Neural cell (in vitro differentiated cells): ENCODE data around the gene TSSK6. TPM values are rescaled to one million over a fixed set of nuclear protein-coding genes. Genes with fewer than 3 reads are reported as not detected.

Experiments used
- H2AFZ ChIP-seq: fragments of 200-600, 300-800 bp; sonication (generic), shearing (Covaris generic); 2 replicates; pipeline ENCODE4 v1.6.0; 2014; ENCODE audit warnings: low read depth, mild to moderate bottlenecking, antibody characterized with exemption, low read length, moderate library complexity
- H3F3A ChIP-seq: fragments of 200-600 bp; shearing (Covaris generic); 2 replicates; pipeline ENCODE4 v1.6.1; 2016; ENCODE audit warnings: mild to moderate bottlenecking, moderate library complexity, mixed read lengths, antibody characterized with exemption, low read length; ENCODE audit not compliant: insufficient read depth, poor library complexity, severe bottlenecking
- H3K27ac ChIP-seq: fragments of 200-600, 300-800 bp; sonication (generic), shearing (Covaris generic); 2 replicates; pipeline ENCODE4 v1.5.1; 2014; ENCODE audit warnings: mild to moderate bottlenecking, low read length, moderate library complexity
- H3K27me3 ChIP-seq: fragments of 300-800, 200-600 bp; sonication (generic), shearing (Covaris generic); 2 replicates; pipeline ENCODE4 v1.6.0; 2014; ENCODE audit warnings: mild to moderate bottlenecking, low read depth, low read length, moderate library complexity; ENCODE audit not compliant: insufficient read depth
- H3K36me3 ChIP-seq: fragments of 300-800, 200-600 bp; sonication (generic), shearing (Covaris generic); 2 replicates; pipeline ENCODE4 v1.5.1; 2014; ENCODE audit warnings: mild to moderate bottlenecking, antibody characterized with exemption, low read length, moderate library complexity; ENCODE audit not compliant: insufficient read depth
- H3K4me2 ChIP-seq: fragments of 300-800, 200-600 bp; sonication (generic), shearing (Covaris generic); 2 replicates; pipeline ENCODE4 v1.6.0; 2014; ENCODE audit warnings: mild to moderate bottlenecking, low read length
- H3K4me3 ChIP-seq: fragments of 300-800, 200-600 bp; sonication (generic), shearing (Covaris generic); 2 replicates; pipeline ENCODE4 v1.5.1; 2014; ENCODE audit warnings: mild to moderate bottlenecking, low read length, moderate library complexity
- H3K79me2 ChIP-seq: fragments of 200-600 bp; shearing (Covaris generic); replicated peaks from 2 replicates; pipeline ENCODE4 v1.6.0; 2014; ENCODE audit warnings: mild to moderate bottlenecking, low read length, moderate library complexity; ENCODE audit not compliant: insufficient read depth
- H3K9ac ChIP-seq: fragments of 300-800, 200-600 bp; sonication (generic), shearing (Covaris generic); 2 replicates; pipeline ENCODE4 v1.6.1; 2016; ENCODE audit warnings: mild to moderate bottlenecking, low read length, mixed read lengths
- H3K9me2 ChIP-seq: fragments of 200-600 bp; shearing (Covaris generic); 2 replicates; pipeline ENCODE4 v1.6.1; 2016; ENCODE audit warnings: mild to moderate bottlenecking, low read length, mixed read lengths; ENCODE audit not compliant: insufficient read depth
- H3K9me3 ChIP-seq: fragments of 200-600, 300-800 bp; sonication (generic), shearing (Covaris generic); 2 replicates; pipeline ENCODE4 v1.6.1; 2016; ENCODE audit warnings: mild to moderate bottlenecking, mixed run types, low read length, moderate library complexity, mixed read lengths
- H4K20me1 ChIP-seq: fragments of 200-600 bp; shearing (Covaris generic); 2 replicates; pipeline ENCODE4 v1.6.1; 2016; ENCODE audit warnings: mild to moderate bottlenecking, mixed run types; ENCODE audit not compliant: insufficient read depth
- CTCF ChIP-seq: fragments of 450-650 bp; IDR thresholded peaks from 2 replicates; pipeline ENCODE4 v1.5.1; 2014; ENCODE audit warnings: antibody characterized with exemption, mild to moderate bottlenecking, moderate library complexity; ENCODE audit not compliant: poor library complexity, severe bottlenecking
- EP300 ChIP-seq: fragments of 450-650 bp; conservative IDR thresholded peaks from 2 replicates; pipeline ENCODE4 v1.6.1; 2014; ENCODE audit warnings: antibody characterized with exemption, mild to moderate bottlenecking, moderate library complexity; ENCODE audit not compliant: poor library complexity, severe bottlenecking
- EZH2 ChIP-seq: fragments of 200-600, 300-800 bp; shearing (Covaris generic), sonication (generic); IDR thresholded peaks from 2 replicates; pipeline ENCODE4 v1.6.1; 2014; ENCODE audit warnings: antibody characterized with exemption, low read length, borderline replicate concordance, mild to moderate bottlenecking; ENCODE audit not compliant: insufficient read depth, poor library complexity, severe bottlenecking
- MXI1 ChIP-seq: fragments of 450-650 bp; conservative IDR thresholded peaks from 2 replicates; pipeline ENCODE4 v1.6.1; 2014; ENCODE audit warnings: antibody characterized with exemption, mild to moderate bottlenecking; ENCODE audit not compliant: poor library complexity, severe bottlenecking
- POLR2AphosphoS5 ChIP-seq: IDR thresholded peaks from 2 replicates; pipeline ENCODE4 v1.6.1; 2012
- RAD21 ChIP-seq: fragments of 450-650 bp; conservative IDR thresholded peaks from 2 replicates; pipeline ENCODE4 v1.6.1; 2014; ENCODE audit warnings: antibody characterized with exemption, mild to moderate bottlenecking, moderate library complexity
- REST ChIP-seq: IDR thresholded peaks from 2 replicates; pipeline ENCODE4 v1.6.1; 2012; ENCODE audit warnings: borderline replicate concordance
- SMC3 ChIP-seq: fragments of 450-650 bp; conservative IDR thresholded peaks from 2 replicates; pipeline ENCODE4 v1.6.1; 2014; ENCODE audit warnings: antibody characterized with exemption, mild to moderate bottlenecking, moderate library complexity; ENCODE audit not compliant: poor library complexity
- TAF1 ChIP-seq: IDR thresholded peaks from 2 replicates; pipeline ENCODE4 v1.6.1; 2012; ENCODE audit warnings: low read depth
- polyA plus RNA-seq: library from polyadenylated mRNA; depleted of rRNA; stranded (reverse); fragments of >200 nt; gene quantifications from 2 replicates; pipeline ENCODE4 v1.2.3, GENCODE V29; 2014

The TSSK6 gene
- polyA plus RNA-seq, 1 donor from 2014 or later, result 5.3 TPM

GRCh38 chr19:19543101-19543500 is 27.8 kb upstream of the TSSK6 start:
- no peak for TF ChIP-seq RAD21
- TF ChIP-seq SMC3, result no peak
- no peak for TF ChIP-seq EP300
- TF ChIP-seq CTCF, result no peak
- no peak for TF ChIP-seq REST
- no peak for TF ChIP-seq MXI1
- no peak for TF ChIP-seq EZH2
- TF ChIP-seq POLR2AphosphoS5, result no peak
- TF ChIP-seq TAF1, result no peak
- no peak overlapping the region for H3K4me2 ChIP-seq
- no peaks in the 10 kb centered on the region for H4K20me1 ChIP-seq
- no peak overlapping the region for H2AFZ ChIP-seq
- no peaks in the 10 kb centered on the region for H3K9me3 ChIP-seq
- H3K9ac ChIP-seq, result no peak overlapping the region
- H3K9me2 ChIP-seq, result no peaks in the 10 kb centered on the region
- H3K36me3 ChIP-seq, result no peaks in the 10 kb centered on the region
- no peak overlapping the region for H3K4me3 ChIP-seq
- no peak overlapping the region for H3K27ac ChIP-seq
- no peaks in the 10 kb centered on the region for H3K79me2 ChIP-seq
- H3F3A ChIP-seq, result no peaks in the 10 kb centered on the region
- no peaks in the 10 kb centered on the region for H3K27me3 ChIP-seq

GRCh38 chr19:19542507-19542906 is 27.2 kb upstream of the TSSK6 start:
- no peaks in the 10 kb centered on the region for H3F3A ChIP-seq
- no peaks in the 10 kb centered on the region for H3K27me3 ChIP-seq
- TF ChIP-seq TAF1, result no peak
- no peak for TF ChIP-seq RAD21
- no peak for TF ChIP-seq POLR2AphosphoS5
- TF ChIP-seq SMC3, result no peak
- no peak for TF ChIP-seq REST
- no peak for TF ChIP-seq EP300
- no peak overlapping the region for H3K4me3 ChIP-seq
- H3K9ac ChIP-seq, result no peak overlapping the region
- H3K9me2 ChIP-seq, result no peaks in the 10 kb centered on the region
- H3K9me3 ChIP-seq, result no peaks in the 10 kb centered on the region
- no peak overlapping the region for H2AFZ ChIP-seq
- no peaks in the 10 kb centered on the region for H3K36me3 ChIP-seq
- no peaks in the 10 kb centered on the region for H3K79me2 ChIP-seq
- no peaks in the 10 kb centered on the region for H4K20me1 ChIP-seq
- H3K4me2 ChIP-seq, result no peak overlapping the region
- H3K27ac ChIP-seq, result no peak overlapping the region
